HEK293 (cell line): ENCODE results near the gene DEK.

Source experiments
- CTCF ChIA-PET: fragments of 350-600 bp; formaldehyde crosslinking; extraction: SDS; loops from one replicate; lab custom pipeline; 2021; ENCODE audit warnings: antibody characterized with exemption; lab: Yijun Ruan, JAX
- POLR2A ChIA-PET: fragments of 300-600 bp; formaldehyde crosslinking; extraction: SDS; loops from one replicate; lab custom pipeline; 2020; ENCODE audit warnings: antibody characterized with exemption, inconsistent platforms; lab: Yijun Ruan, JAX
- H3K27ac ChIP-seq: fragments of 200-500 bp; sonication (Bioruptor generic); 2 replicates; pipeline ENCODE4 v1.5.1; 2014; ENCODE audit warnings: low read depth, low read length, control low read depth, inconsistent platforms; ENCODE audit errors: extremely low read depth
- H3K36me3 ChIP-seq, 2 experiments: fragments of 200-500 bp in 1 of 2; sonication (Bioruptor generic) in 1 of 2; 1 replicate in 1 of 2; 2 replicates in 1 of 2; pipeline ENCODE4 v1.5.1; 2014 to 2017; ENCODE audit warnings: inconsistent platforms in 2 of 2, low read length in 2 of 2; ENCODE audit not compliant: control insufficient read depth in 2 of 2, insufficient read depth in 1 of 2
- H3K4me1 ChIP-seq: fragments of 200-500 bp; sonication (Bioruptor generic); 2 replicates; pipeline ENCODE4 v1.5.1; 2014; ENCODE audit warnings: mild to moderate bottlenecking, low read length, inconsistent platforms; ENCODE audit not compliant: control insufficient read depth, insufficient read depth
- H3K4me3 ChIP-seq: 2 replicates; pipeline ENCODE4 v1.5.1; 2011; ENCODE audit warnings: low read depth, mild to moderate bottlenecking, control low read depth, low read length, moderate library complexity
- H3K9me3 ChIP-seq: fragments of 200-500 bp; sonication (Bioruptor generic); 2 replicates; pipeline ENCODE4 v1.5.1; 2014; ENCODE audit warnings: low read depth, low read length, inconsistent platforms; ENCODE audit not compliant: control insufficient read depth, insufficient read depth
- GLIS1 ChIP-seq: fragments of 450-650 bp; formaldehyde crosslinking; IDR thresholded peaks from 2 replicates; pipeline ENCODE4 v1.5.1; 2016; ENCODE audit warnings: missing biosample characterization, missing genetic modification characterization
- IKZF3 ChIP-seq: fragments of 450-650 bp; IDR thresholded peaks from 2 replicates; pipeline ENCODE4 v1.5.0; 2018; ENCODE audit warnings: missing biosample characterization, mild to moderate bottlenecking, missing genetic modification characterization, moderate library complexity
- KLF10 ChIP-seq: fragments of 450-650 bp; IDR thresholded peaks from 2 replicates; pipeline ENCODE4 v1.5.1; 2018; ENCODE audit warnings: missing biosample characterization, mild to moderate bottlenecking, missing genetic modification characterization
- MEIS1 ChIP-seq: sonication (generic); formaldehyde crosslinking; IDR thresholded peaks from 2 replicates; pipeline ENCODE4 v1.8.1; 2022; ENCODE audit warnings: missing genetic modification reagents, mild to moderate bottlenecking, borderline replicate concordance
- MYNN ChIP-seq: fragments of 450-650 bp; formaldehyde crosslinking; IDR thresholded peaks from 2 replicates; pipeline ENCODE4 v1.5.1; 2016; ENCODE audit warnings: missing biosample characterization, missing genetic modification characterization, borderline replicate concordance
- OVOL3 ChIP-seq: fragments of 450-650 bp; formaldehyde crosslinking; IDR thresholded peaks from 2 replicates; pipeline ENCODE4 v1.5.1; 2016; ENCODE audit warnings: missing biosample characterization, missing genetic modification characterization
- PATZ1 ChIP-seq: fragments of 450-650 bp; formaldehyde crosslinking; IDR thresholded peaks from 2 replicates; pipeline ENCODE4 v1.5.1; 2016; ENCODE audit warnings: missing biosample characterization, missing genetic modification characterization
- SP3 ChIP-seq: fragments of 450-650 bp; formaldehyde crosslinking; IDR thresholded peaks from 2 replicates; pipeline ENCODE4 v1.5.1; 2016; ENCODE audit warnings: missing biosample characterization, missing genetic modification characterization
- ZBTB10 ChIP-seq: fragments of 450-650 bp; formaldehyde crosslinking; IDR thresholded peaks from 2 replicates; pipeline ENCODE4 v1.5.1; 2016; ENCODE audit warnings: missing biosample characterization, missing genetic modification characterization
- ZFHX2 ChIP-seq: fragments of 450-650 bp; formaldehyde crosslinking; conservative IDR thresholded peaks from 2 replicates; pipeline ENCODE4 v1.5.1; 2016; ENCODE audit warnings: missing biosample characterization, missing genetic modification characterization
- ZNF155 ChIP-seq: fragments of 450-650 bp; formaldehyde crosslinking; IDR thresholded peaks from 2 replicates; pipeline ENCODE4 v1.5.1; 2016; ENCODE audit warnings: missing biosample characterization, missing genetic modification characterization
- ZNF19 ChIP-seq: fragments of 450-650 bp; formaldehyde crosslinking; IDR thresholded peaks from 2 replicates; pipeline ENCODE4; 2016; ENCODE audit warnings: missing biosample characterization, missing genetic modification characterization, low read depth
- ZNF2 ChIP-seq: fragments of 450-650 bp; formaldehyde crosslinking; IDR thresholded peaks from 2 replicates; pipeline ENCODE4 v1.5.1; 2016; ENCODE audit warnings: missing biosample characterization, missing genetic modification characterization
- ZNF221 ChIP-seq: fragments of 450-650 bp; formaldehyde crosslinking; IDR thresholded peaks from 2 replicates; pipeline ENCODE4 v1.5.1; 2017; ENCODE audit warnings: missing biosample characterization, missing genetic modification characterization, borderline replicate concordance
- ZNF24 ChIP-seq: fragments of 450-650 bp; formaldehyde crosslinking; IDR thresholded peaks from 2 replicates; pipeline ENCODE4 v1.5.1; 2016; ENCODE audit warnings: missing biosample characterization, missing genetic modification characterization
- ZNF248 ChIP-seq: fragments of 450-650 bp; formaldehyde crosslinking; IDR thresholded peaks from 2 replicates; pipeline ENCODE4 v1.5.1; 2017; ENCODE audit warnings: missing biosample characterization, missing genetic modification characterization
- ZNF26 ChIP-seq: fragments of 450-650 bp; formaldehyde crosslinking; IDR thresholded peaks from 2 replicates; pipeline ENCODE4 v1.5.1; 2016; ENCODE audit warnings: missing biosample characterization, missing genetic modification characterization
- ZNF416 ChIP-seq: fragments of 450-650 bp; formaldehyde crosslinking; IDR thresholded peaks from 2 replicates; pipeline ENCODE4 v1.5.1; 2016; ENCODE audit warnings: missing biosample characterization, missing genetic modification characterization
- ZNF510 ChIP-seq: fragments of 450-650 bp; formaldehyde crosslinking; IDR thresholded peaks from 2 replicates; pipeline ENCODE4 v1.5.1; 2018; ENCODE audit warnings: mild to moderate bottlenecking, missing genetic modification characterization, missing biosample characterization; ENCODE audit not compliant: insufficient replicate concordance
- ZNF514 ChIP-seq: fragments of 450-650 bp; formaldehyde crosslinking; IDR thresholded peaks from 2 replicates; pipeline ENCODE4 v1.5.1; 2016; ENCODE audit warnings: missing biosample characterization, missing genetic modification characterization
- ZNF530 ChIP-seq: fragments of 450-650 bp; formaldehyde crosslinking; IDR thresholded peaks from 2 replicates; pipeline ENCODE4 v1.5.1; 2016; ENCODE audit warnings: low read depth, missing biosample characterization, missing genetic modification characterization
- ZNF558 ChIP-seq: fragments of 450-650 bp; formaldehyde crosslinking; IDR thresholded peaks from 2 replicates; pipeline ENCODE4 v1.5.1; 2016; ENCODE audit warnings: missing biosample characterization, missing genetic modification characterization
- ZNF610 ChIP-seq: fragments of 450-650 bp; formaldehyde crosslinking; IDR thresholded peaks from 2 replicates; pipeline ENCODE4 v1.5.1; 2016; ENCODE audit warnings: missing biosample characterization, missing genetic modification characterization, borderline replicate concordance
- ZNF747 ChIP-seq: fragments of 450-650 bp; formaldehyde crosslinking; IDR thresholded peaks from 2 replicates; pipeline ENCODE4 v1.5.1; 2016; ENCODE audit warnings: missing biosample characterization, missing genetic modification characterization
- ZNF830 ChIP-seq: fragments of 450-650 bp; IDR thresholded peaks from 2 replicates; pipeline ENCODE4 v1.5.0; 2018; ENCODE audit warnings: missing biosample characterization, missing genetic modification characterization, low read depth, mild to moderate bottlenecking, moderate library complexity
- ZNF843 ChIP-seq: fragments of 450-650 bp; formaldehyde crosslinking; IDR thresholded peaks from 2 replicates; pipeline ENCODE4 v1.5.1; 2016; ENCODE audit warnings: missing biosample characterization, missing genetic modification characterization
- ZSCAN16 ChIP-seq: fragments of 450-650 bp; formaldehyde crosslinking; IDR thresholded peaks from 2 replicates; pipeline ENCODE4 v1.5.1; 2016; ENCODE audit warnings: missing biosample characterization, missing genetic modification characterization
- ZSCAN30 ChIP-seq: fragments of 450-650 bp; IDR thresholded peaks from 2 replicates; pipeline ENCODE4 v1.5.1; 2018; ENCODE audit warnings: missing biosample characterization, mild to moderate bottlenecking, missing genetic modification characterization, moderate library complexity
- TF ChIP-seq, protein P1 (sequence below): fragments of 450-650 bp; formaldehyde crosslinking; IDR thresholded peaks from 2 replicates; pipeline ENCODE4 v1.5.1; 2016; ENCODE audit warnings: missing biosample characterization, missing genetic modification characterization
- TF ChIP-seq, protein P2 (sequence below): fragments of 450-650 bp; formaldehyde crosslinking; IDR thresholded peaks from 2 replicates; pipeline ENCODE4 v1.5.1; 2017; ENCODE audit warnings: missing biosample characterization, mild to moderate bottlenecking, missing genetic modification characterization, moderate library complexity

The DEK gene

DNA sequence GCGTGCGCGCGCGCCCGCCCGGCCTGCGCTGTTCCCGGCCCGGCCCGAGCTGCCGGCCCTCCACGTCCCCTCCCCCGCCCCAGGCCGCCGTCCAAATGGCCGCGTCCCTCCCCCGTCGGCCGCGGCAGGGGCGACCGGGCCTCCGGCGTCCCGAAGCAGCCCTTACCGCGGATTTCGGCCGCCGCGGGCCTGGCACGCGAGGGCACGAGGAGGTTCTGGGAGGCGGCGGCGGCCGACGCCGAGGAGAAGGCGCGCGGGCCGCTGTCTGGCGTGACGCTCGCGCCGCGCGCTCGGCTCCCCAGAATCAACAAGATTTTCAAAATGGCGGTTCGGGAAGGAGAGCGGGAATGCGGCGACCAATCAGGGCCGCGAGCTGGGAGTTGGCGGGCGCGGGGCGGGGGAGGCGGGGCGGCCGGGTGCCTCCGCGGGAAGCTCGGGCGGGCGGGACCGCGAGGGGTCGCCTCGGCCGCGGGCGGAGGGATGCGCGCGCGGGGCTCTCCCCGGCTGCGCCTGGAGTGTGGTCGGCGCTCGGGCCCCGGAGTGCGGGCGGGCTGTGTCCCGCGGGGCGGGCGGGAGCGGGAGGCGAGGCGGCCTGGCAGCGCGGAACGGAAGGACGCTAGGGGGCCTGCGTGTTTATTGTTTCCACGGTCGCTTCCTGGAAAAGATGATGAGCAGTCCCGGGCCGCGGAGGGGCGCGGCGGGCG lies at the start of gene DEK:
Gene DEK, minus strand, starts transcription at position 312 of the 704 bp plus-strand sequence. CDS start 543 bp downstream, outside the sequence.
- CTCF ChIA-PET = no interaction called here
- peak within 1 kb of the TSS; percentile 98 for H3K27ac ChIP-seq
- peak within 1 kb of the TSS; percentile 95 for H3K4me3 ChIP-seq
- no peaks in the 10 kb centered on the region for H3K9me3 ChIP-seq
- peaks cover 25% of the 10 kb centered on the region for H3K4me1 ChIP-seq
- peaks cover 6 to 31% of the 10 kb centered on the region in 2 experiments for H3K36me3 ChIP-seq
- POLR2A ChIA-PET = interaction anchor here (0.6 to 1.5 kb wide), 10 partner anchors 13 to 1573 kb away, joined by 3 to 6 read pairs (median 4); partner anchors contain the start of gene RNF144B
- no peak for TF ChIP-seq ZBTB10 (tag by site-specific recombination)
- TF ChIP-seq ZNF830 = no peak
- TF ChIP-seq, protein P1, sequence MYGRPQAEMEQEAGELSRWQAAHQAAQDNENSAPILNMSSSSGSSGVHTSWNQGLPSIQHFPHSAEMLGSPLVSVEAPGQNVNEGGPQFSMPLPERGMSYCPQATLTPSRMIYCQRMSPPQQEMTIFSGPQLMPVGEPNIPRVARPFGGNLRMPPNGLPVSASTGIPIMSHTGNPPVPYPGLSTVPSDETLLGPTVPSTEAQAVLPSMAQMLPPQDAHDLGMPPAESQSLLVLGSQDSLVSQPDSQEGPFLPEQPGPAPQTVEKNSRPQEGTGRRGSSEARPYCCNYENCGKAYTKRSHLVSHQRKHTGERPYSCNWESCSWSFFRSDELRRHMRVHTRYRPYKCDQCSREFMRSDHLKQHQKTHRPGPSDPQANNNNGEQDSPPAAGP (tag by site-specific recombination) = 0 out of 2 replicates have a peak, but pooled peaks have one; percentile 27
- TF ChIP-seq MYNN = no peak
- no peak for TF ChIP-seq ZNF558 (tag by site-specific recombination)
- peak; percentile 71 for TF ChIP-seq IKZF3 (tag by site-specific recombination)
- no peak for TF ChIP-seq ZSCAN16 (tag by site-specific recombination)
- TF ChIP-seq KLF10 (tag by site-specific recombination) = 0 out of 2 replicates have a peak, but pooled peaks have one; percentile 32
- TF ChIP-seq PATZ1 (tag by site-specific recombination) = peak; percentile 59
- no peak for TF ChIP-seq ZNF510
- TF ChIP-seq ZNF747 = no peak
- 0 out of 2 replicates have a peak, but pooled peaks have one; percentile 28 for TF ChIP-seq ZNF843 (tag by site-specific recombination)
- TF ChIP-seq ZNF19 (tag by site-specific recombination) = no peak
- no peak for TF ChIP-seq ZNF610
- TF ChIP-seq ZNF416 (tag by site-specific recombination) = no peak
- TF ChIP-seq ZNF530 (tag by site-specific recombination) = no peak
- TF ChIP-seq ZNF26 = no peak
- no peak for TF ChIP-seq ZNF221 (tag by site-specific recombination)
- TF ChIP-seq MEIS1 (CRISPR knock-in tag) = no peak
- TF ChIP-seq ZNF155 (tag by site-specific recombination) = no peak
- TF ChIP-seq ZNF514 (tag by site-specific recombination) = no peak
- TF ChIP-seq SP3 (tag by site-specific recombination) = 0 out of 2 replicates have a peak, but pooled peaks have one; percentile 16
- TF ChIP-seq ZNF248 = no peak
- TF ChIP-seq ZNF2 = no peak
- TF ChIP-seq ZFHX2 = no peak
- peak; percentile 55 for TF ChIP-seq ZSCAN30 (tag by site-specific recombination)
- TF ChIP-seq OVOL3 (tag by site-specific recombination) = no peak
- peak; percentile 74; the same call in 1 of the 2 replicates for TF ChIP-seq ZNF24 (tag by site-specific recombination)
- TF ChIP-seq, protein P2, sequence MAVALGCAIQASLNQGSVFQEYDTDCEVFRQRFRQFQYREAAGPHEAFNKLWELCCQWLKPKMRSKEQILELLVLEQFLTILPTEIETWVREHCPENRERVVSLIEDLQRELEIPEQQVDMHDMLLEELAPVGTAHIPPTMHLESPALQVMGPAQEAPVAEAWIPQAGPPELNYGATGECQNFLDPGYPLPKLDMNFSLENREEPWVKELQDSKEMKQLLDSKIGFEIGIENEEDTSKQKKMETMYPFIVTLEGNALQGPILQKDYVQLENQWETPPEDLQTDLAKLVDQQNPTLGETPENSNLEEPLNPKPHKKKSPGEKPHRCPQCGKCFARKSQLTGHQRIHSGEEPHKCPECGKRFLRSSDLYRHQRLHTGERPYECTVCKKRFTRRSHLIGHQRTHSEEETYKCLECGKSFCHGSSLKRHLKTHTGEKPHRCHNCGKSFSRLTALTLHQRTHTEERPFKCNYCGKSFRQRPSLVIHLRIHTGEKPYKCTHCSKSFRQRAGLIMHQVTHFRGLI = no peak
- TF ChIP-seq GLIS1 (tag by site-specific recombination) = peak; percentile 41; the same call in 1 of the 2 replicates
